ENCODE data around the gene IRF4.

The IRF4 gene

DNA sequence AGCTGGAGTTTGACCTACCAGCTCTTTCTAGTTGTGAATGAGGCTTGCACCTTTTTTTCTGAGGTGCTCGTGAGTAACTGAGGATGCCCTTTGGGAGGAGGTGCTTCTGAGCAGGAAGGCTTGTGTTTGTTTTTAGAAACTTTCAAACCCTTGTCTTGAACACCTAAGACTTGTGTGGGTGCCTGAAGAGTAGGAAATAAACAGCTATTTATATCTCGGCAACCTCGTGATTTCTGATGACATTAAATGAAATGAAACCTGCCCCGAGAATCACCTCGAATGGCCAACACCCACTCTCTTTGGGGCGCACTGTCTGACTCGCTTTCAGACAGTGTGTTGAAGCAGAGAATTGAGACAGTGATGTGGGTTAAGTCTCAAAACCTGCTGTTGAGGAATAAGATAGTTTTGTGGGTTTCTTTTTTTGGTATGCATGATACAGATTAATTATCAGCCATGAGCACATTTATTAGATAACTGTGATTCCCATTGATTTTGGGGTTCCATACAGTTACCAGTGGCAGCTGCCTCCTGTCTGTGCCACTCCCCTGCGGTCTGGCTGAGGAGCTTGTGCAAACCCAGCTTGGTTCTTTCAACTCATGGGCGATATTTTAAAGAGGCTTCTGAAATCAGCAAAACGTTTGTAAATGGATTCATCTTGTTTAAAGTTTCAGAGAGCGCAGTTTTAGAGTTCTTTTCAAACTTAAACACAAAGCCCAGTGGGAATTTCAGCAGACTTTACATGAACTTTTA is 8.4 kb downstream of the IRF4 start:
- DNase-seq = no peak

DNA sequence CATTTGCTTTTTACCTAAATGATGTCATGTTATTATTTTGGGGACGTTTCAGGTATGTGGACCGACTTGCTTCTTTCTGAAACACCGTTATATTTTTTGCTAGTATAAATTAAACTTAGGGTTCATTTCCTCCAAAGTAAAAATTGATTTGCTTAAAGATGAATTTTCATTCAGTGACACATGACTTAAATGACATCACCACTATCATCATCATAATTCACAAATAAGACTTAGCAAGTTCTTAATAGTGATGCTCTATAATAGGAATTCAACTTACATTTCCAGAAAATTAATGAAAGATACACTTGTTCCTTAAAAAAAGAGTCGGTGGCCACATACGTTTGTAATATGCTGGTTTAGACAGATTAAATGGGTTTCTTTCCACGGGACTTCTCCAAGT is 9.3 kb downstream of the IRF4 start:
- no peak for DNase-seq

DNA sequence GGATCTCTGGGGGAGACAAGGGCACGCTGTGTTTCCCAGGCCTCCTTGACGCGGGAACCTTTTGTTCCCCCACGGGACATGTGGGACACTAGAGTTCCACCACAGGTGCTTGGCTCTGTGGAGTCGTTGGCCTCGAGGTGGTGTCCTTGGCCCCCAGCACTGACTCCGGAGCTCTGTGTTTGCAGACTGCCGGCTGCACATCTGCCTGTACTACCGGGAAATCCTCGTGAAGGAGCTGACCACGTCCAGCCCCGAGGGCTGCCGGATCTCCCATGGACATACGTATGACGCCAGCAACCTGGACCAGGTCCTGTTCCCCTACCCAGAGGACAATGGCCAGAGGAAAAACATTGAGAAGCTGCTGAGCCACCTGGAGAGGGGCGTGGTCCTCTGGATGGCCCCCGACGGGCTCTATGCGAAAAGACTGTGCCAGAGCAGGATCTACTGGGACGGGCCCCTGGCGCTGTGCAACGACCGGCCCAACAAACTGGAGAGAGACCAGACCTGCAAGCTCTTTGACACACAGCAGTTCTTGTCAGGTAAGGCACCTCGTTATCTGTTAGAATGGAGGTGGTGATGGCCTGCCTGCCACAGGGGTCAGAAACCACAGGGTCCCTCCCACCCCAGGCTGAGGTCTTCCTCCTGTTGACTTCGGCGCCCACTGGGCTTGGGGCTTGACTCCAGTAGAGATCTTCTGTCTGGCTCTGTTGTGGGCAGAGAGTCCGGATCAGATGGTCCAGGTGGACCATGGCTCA is 9.9 kb downstream of the IRF4 start:
- no peak for DNase-seq

DNA sequence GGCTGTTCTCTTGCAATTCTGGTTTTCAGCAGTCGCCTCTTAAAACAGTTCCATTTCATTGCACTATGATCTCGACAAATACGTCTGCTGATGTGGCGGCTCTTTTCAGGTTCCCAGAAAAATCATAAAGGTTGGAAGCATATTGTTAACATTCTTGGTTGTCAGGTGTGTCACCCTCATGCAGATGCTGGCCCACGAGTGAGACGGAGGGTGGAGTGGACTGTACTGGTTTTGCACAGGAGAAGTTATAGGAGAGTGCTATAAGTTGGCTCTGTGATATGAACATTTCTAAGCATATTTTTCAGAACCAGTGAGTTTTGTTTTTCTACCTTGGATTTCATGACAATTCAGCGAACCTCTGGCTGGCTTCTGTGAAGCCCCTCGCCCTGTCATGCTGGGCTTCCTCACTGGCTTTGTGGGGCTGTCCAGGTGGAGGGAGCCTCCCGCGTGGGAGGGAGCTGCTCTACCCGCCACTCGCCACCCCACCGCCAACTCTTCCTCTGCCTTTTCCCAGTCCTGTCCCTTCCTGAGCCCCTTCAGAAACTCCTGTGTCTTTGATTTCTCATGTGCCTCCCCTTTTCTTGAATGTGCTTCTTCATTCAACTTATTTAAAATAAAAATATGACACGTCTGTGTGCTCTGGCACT is 10.6 kb downstream of the IRF4 start:
- no peak for DNase-seq

DNA sequence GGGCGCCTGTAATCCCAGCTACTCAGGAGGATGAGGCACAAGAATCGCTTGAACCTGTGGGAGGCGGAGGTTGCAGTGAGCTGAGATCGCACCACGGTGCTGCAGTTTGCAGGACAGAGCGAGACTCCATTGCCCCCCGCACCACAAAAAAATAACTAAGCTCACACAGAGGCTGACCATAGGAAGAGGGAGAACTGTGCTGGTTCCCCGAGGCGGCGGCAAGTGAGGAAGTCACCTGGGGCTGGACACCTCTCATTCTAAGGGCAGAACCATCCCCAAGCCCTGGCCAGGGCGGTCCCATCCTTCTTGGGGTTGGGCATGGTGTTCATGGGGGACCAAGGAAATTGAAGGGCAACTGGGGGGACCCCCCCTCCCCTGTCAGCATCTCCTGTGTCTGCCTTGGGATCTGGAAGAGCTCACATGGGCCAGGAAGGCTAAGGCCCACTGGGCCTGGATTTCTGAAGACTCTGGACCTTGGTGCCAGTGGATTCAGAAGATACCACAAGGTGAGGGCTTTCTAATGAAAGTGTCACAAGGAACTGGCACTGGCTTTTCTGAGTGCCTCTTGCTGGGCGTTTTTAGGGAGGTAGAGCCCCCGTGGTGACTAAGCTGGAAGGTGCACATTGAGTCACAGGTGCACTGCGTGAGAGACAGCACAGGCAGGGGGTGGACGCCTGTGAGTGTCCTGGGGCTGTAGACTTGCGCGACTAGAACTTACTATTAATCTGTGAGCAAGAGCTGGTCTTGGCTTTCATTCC is 11.5 kb downstream of the IRF4 start:
- no peak for DNase-seq

DNA sequence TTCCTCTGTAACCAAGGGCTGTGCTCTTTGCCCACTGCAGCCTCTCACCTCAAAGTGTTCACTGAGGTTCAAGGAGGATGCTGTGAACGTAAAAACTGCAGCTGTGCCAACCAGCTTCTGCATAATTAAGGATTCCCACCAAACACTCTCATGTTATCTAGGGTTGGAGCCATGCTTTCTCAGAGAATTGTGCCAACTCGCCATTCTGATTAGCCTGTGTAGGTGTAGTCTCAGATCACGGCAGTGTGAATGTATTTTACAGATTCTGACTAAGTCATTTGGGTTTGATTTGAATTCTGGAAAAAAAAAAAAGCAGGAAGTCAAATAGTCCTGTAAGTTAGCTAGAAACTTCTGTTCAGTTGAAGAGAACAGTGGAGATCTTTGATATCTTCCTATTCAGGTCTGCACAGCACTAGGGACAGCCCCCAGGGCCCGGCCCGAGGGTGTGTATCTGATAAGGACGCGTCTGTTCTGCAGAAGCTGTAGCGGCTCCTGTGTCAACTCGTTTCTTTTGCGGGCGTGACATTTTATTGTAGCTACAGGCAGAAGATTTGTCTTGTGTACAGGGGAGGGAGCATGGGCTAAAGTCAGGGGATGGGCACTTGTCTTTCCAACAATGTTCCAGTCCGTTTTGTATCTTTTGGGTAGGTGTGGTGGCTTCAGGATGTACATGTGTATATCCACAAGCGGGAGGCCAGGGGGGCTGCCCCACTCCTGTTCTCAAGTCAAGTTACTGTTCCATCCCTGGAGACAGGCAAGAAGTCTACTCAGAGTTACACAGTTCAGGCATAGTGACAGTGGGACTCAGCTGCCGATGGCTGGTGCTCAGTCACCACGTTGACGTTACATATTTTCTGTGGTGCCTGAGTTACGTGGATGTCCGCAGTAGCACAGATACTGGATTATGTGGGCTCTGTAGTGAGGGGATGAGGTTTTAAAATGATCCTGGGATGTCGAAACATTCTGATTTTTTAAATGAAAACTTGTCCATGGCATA is 12.4 kb downstream of the IRF4 start:
- no peak for DNase-seq

DNA sequence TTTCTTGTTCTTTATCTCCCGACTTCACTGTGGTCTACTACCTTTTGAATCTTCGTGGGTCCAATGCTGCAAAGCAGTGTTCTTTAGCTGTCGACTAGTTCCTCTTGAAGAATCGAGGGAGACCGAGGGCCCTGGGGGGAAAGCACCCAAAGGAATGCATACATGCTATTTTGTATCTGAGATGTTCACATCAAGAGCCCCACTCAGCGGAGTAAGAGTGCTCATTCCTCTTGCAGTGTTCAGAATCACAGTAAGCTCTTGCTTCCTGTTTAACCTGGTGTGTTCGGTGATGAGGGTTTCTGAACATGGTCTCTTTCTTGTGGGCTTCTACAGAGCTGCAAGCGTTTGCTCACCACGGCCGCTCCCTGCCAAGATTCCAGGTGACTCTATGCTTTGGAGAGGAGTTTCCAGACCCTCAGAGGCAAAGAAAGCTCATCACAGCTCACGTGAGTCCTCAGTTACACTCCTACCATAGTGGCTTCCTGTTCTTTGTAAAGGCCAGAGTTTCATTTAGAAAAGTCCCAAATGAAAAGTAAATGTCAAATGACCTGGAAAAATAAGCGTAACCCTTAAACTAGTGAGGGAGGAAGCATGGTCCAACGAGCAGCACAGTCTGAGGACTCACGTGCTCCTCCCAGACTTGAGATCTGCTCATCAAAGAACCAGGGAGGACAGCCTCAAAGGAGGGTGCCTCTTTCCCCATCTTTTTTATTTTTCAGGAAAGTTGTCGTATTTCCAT is 13.3 kb downstream of the IRF4 start:
- DNase-seq = no peak

DNA sequence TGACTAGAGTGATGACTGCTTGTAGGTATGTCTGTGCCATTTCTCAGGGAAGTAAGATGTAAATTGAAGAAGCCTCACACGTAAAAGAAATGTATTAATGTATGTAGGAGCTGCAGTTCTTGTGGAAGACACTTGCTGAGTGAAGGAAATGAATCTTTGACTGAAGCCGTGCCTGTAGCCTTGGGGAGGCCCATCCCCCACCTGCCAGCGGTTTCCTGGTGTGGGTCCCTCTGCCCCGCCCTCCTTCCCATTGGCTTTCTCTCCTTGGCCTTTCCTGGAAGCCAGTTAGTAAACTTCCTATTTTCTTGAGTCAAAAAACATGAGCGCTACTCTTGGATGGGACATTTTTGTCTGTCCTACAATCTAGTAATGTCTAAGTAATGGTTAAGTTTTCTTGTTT is 16.6 kb downstream of the IRF4 start:
- DNase-seq = no peak

DNA sequence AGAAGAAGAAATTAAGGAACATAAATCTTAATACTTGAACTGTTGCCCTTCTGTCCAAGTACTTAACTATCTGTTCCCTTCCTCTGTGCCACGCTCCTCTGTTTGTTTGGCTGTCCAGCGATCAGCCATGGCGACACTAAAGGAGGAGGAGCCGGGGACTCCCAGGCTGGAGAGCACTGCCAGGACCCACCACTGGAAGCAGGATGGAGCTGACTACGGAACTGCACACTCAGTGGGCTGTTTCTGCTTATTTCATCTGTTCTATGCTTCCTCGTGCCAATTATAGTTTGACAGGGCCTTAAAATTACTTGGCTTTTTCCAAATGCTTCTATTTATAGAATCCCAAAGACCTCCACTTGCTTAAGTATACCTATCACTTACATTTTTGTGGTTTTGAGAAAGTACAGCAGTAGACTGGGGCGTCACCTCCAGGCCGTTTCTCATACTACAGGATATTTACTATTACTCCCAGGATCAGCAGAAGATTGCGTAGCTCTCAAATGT is 17.1 kb downstream of the IRF4 start:
- peak; percentile 27 for DNase-seq

DNA sequence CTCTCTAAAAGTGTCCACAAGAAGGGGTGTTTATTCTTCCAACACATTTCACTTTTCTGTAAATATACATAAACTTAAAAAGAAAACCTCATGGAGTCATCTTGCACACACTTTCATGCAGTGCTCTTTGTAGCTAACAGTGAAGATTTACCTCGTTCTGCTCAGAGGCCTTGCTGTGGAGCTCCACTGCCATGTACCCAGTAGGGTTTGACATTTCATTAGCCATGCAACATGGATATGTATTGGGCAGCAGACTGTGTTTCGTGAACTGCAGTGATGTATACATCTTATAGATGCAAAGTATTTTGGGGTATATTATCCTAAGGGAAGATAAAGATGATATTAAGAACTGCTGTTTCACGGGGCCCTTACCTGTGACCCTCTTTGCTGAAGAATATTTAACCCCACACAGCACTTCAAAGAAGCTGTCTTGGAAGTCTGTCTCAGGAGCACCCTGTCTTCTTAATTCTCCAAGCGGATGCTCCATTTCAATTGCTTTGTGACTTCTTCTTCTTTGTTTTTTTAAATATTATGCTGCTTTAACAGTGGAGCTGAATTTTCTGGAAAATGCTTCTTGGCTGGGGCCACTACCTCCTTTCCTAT is 17.9 kb downstream of the IRF4 start:
- DNase-seq = no peak

DNA sequence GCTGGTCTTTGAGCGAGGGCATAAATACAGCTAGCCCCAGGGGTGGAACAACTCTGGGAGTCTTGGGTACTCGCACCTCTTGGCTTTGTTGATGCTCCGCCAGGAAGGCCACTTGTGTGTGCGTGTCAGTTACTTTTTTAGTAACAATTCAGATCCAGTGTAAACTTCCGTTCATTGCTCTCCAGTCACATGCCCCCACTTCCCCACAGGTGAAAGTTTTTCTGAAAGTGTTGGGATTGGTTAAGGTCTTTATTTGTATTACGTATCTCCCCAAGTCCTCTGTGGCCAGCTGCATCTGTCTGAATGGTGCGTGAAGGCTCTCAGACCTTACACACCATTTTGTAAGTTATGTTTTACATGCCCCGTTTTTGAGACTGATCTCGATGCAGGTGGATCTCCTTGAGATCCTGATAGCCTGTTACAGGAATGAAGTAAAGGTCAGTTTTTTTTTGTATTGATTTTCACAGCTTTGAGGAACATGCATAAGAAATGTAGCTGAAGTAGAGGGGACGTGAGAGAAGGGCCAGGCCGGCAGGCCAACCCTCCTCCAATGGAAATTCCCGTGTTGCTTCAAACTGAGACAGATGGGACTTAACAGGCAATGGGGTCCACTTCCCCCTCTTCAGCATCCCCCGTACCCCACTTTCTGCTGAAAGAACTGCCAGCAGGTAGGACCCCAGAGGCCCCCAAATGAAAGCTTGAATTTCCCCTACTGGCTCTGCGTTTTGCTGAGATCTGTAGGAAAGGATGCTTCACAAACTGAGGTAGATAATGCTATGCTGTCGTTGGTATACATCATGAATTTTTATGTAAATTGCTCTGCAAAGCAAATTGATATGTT is 19.2 kb downstream of the IRF4 start:
- DNase-seq = no peak

DNA sequence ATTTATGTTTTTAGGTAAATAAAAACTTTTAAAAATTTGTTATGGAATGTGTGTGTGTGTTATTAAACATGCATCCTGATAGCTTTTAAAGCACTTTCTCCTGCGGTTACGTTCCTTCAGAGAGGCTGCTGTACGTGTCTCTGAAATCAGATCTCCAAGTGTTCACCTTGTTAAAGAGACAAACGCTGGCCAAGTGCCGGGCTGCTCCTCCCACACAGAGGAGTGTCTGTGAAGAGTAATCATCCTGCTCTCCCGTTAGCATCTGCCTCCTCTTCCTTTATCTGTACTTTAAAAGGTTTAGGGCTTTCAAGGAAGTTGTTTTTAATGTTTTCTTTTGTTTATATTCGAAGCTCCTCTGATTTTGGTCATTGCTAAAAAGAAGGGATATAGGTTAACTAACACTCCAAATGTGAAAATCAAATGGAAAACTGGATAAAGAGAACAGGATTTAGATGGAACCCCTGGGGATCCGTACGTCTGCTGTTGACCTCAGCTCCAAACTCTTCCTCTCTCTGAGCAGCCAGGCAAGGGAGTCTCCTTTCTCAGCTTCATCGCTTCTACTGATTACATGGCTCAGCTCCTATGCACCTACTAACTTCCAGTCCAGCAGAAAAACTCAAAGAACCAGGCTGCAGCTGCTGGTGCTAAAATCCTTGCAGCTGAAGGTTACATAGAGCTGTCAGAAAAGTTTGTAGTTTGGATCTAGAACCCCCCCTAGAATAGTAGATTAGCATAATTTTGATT is 20.0 kb downstream of the IRF4 start:
- no peak for DNase-seq

DNA sequence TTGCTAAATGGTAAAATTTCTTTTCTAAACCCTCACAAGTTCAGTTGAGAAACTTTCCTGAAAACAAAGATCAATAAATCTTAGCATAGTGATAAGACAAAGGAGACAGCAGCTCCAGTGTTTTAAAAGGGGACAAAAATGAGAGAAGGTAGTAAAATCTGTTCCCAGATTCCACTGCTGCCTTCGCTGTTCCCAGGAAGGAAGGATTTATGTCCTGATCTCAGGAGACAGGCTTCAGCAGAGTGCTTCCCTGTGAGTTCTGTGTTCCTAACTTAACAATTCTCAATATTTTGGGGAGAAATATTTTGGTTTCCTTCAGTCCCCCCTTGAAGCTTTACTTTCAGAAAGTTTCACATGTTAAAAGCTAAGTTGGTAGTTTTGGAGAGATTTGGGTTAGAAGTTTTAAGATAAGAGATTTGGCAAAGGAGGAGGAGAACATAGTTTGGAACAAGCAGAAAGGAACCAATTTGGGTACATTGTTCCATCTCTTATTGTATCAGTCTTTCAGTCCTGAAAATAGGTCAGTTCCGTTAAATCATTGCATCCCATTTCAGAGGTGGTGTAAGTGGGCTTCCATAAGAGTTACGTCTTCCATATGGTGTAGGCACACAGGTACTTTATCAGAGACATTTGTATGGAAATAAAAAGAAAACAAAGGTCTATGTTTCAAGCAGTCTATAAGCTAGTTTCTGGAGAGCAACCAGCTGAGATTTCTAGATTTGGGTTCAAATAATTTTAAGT is 20.8 kb downstream of the IRF4 start:
- DNase-seq = no peak

DNA sequence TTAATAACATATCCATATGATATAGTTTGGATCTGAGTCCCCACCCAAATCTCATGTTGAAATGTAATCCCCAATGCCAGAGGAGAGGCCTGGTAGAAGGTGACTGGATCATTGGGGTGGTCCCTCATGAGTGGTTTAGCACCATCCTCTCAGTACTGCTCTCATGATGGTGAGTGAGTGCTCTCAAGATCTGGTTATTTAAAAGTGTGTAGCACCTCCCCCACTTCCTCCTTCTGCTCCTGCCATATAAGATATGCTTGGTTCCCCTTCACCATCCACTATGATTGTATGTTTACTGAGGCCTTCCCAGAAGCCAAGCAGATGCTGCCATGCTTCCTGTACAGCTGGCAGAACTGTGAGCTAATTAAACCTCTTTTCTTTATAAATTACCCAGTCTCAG is 22.9 kb downstream of the IRF4 start:
- DNase-seq = no peak

DNA sequence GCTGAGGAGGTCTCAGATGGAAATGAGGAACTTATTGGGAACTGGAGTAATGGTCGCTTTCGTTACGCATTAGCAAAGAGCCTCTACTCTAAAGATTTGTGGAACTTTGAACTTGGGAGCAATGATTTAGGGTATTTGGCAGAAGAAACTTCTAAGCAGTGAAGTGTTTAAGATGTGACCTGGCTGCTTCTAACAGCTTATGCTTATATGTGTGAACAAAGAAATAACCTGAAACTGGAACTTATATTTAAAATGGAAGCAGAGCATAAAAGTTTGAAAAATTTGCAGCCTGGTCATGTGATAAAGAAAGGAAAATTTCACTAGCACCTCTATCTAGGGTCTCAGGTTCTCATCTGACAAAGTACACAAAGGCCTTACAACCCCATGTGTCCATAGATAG is 23.5 kb downstream of the IRF4 start:
- no peak for DNase-seq

DNA sequence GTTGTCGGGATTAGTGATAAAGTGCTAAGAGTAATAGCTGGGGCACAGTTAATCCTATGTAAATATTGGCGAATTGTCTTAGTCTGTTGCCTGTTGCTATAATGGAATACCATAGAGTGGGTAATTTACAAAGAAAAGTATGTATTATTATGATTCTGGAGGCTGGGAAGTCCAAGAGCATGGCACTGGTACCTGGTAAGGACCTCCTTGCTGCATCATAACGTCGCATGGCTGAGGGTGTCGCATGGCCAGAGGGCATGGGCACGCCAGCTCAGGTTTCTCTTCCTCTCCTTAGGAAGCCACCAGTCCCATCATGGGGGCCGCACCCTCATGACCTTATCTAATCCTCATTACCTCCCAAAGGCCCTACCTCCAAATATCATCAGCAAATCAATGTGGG is 29.7 kb downstream of the IRF4 start:
- DNase-seq = no peak

DNA sequence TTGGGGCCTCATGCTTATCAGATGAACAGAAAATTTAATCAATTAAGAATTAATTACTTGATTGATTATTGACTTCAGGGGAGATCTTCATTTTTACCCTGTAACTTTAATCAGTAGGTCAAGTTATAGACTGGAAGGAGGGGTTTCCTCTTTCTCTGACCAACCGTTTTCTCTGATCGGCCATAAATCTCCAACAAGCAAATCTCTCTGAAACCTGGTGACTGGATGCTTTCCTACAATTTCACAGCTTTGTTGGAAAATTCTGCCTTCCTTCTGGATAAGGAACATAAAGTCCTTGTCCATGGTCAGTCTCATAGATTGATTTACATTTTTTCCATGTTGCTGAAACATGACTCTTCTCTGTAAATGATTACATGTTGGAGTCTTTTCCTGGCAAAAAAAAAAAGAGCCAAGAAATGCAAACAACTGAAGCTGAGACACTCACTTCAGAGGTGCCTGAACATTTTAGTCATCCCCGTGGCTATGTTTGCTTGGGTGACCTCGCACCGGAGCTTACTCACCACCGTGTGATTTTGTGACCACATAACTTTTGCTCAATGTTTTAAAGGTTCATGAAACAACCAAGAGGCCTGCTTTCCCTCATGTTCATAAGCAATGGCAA is 31.0 kb downstream of the IRF4 start:
- DNase-seq = peak; percentile 86

Data from fibroblast of skin of right quadriceps (primary cell).